GM03348 (cell line): ENCODE results near the gene PYCR2.
A peak's percentile ranks its signal among the peaks of the same experiment; 100 is the strongest.
"Not testable (repeated sequence)": the region's sequence is repeated elsewhere in the genome, so short reads cannot be mapped to it uniquely, and the experiment has no call there.

ENCODE experiments used
- DNase-seq: peaks from one replicate; pipeline ENCODE4 v3.0.0; 2012; ENCODE audit warnings: low spot score

PYCR2 gene

DNA sequence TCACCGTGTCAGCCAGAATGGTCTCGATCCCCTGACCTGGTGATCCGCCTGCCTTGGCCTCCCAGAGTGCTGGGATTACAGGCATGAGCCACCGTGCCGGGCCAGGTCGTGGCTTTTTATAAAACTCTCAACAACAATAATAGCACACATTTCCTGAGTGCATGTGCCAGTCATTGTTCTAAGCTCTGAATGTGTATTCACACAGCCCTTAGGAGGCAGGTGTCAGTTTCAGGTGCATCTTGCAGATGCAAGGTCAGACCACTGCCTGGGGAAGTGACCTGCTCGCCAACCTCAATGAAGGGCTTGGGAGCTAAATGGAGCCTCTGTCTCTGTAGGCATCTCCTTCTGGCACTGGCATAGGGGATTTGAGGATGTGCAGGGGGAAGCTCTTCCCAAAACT, 18.5 kb upstream of the PYCR2 start:
- no peak for DNase-seq

DNA sequence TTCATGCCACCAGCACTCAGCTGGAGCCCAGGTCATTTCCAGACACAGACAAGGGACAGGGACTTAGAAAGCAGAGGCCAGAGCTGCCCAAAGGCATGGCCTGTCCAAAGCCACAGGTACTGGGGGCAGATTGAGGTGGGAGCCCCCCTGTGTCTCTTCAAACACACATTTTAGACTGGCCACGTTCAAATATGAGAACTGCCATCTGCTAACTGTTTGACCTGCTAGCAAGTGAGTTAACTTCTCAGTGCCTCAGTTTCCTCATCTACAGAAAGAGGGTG, 17.8 kb upstream of the PYCR2 start:
- DNase-seq, result no peak

GRCh38 chr1:225941187-225941941, 17.3 kb upstream of the PYCR2 start, which contains the start of gene LEFTY2:
TSS of gene LEFTY2 (minus strand) at chr1:225941220. CDS start at chr1:225941140, 80 bp downstream.
- no peak for DNase-seq

GRCh38 chr1:225940385-225941151, 16.5 kb upstream of the PYCR2 start:
- no peak for DNase-seq

DNA sequence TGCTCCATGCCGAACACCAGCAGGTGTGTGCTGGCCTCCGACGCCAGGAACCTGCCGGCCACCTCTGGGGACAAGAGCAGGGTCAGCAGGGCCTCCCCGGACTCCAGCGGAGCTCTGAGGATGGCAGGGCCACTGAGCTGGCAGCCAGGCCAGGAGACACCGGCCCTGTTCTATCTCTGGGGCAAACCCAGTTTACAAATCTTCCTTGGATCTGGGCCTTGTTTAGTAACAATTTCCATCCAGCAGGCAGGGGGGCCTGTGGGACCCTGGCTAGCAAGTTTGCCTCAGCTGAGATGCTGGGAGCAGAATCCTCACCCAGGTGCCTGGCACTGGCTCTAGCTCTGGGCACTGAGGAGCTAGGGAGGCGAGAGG, 15.9 kb upstream of the PYCR2 start:
- DNase-seq, result not testable (repeated sequence)

- DNase-seq, result not testable (repeated sequence)
Measured at GRCh38 chr1:225939097-225939938, 15.3 kb upstream of the PYCR2 start.

DNA sequence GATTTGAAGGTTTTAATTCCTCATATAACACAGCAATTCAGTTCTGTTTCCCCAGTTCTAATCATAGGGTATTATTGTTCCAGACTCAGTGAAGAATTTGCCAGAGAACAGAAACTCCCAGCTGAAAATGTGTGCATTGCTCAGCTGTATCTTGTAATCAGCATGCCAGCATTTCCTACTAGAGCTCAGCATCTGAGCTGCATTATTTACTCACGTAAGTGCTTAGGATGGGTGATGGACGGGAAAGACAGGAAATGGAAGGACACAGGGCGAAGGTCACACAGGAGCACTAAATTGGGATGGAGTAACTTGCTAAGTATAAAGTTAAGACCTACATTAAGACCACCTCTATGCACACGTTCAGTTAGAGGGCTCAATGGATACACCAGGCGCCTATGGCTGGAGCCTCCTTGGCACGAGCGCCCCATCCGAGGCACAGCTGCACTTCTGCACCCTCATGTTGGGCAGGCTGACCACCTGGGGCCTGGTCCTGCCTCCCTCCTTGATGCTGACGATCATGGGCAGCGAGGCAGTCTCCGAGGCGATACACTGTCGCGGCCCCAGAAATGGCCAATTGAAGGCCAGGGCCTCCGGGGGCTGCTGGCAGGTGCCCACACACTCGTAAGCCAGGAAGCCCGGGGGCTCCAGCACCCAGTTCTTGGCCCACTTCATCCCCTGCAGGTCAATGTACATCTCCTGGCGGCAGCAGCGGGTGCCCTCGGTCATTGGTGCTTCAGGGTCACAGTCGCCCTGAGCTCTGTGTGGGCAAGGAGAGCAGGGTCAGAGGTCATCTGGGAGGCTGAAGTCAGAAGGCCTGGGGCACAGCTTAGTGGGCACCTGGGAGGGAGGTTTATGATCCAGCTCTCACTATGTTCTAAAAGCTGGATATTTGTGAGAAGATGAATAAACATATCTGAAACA, 13.3 kb upstream of the PYCR2 start:
- DNase-seq, result no peak

DNA sequence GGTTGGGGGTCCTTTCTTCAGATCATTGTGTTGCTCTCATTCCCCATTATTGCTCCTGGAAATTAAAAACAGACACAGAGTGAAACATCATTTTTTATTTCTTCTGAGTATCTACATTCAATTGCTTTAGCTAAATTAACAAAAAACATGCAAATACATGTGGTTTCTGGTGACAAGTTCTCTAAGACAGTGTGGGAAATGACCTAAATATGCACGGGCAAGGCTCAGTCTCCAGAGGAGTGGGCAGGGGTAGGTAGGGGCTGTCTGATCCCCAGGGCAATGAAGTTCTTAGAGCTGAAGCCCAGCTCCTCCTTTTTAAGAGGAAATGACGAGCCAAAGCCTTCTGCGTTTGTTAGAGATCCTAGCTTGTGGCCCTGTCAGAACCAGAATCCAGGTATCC, 12.5 kb upstream of the PYCR2 start:
- no peak for DNase-seq

GRCh38 chr1:225936086-225936485, 12.0 kb upstream of the PYCR2 start:
- DNase-seq, result not testable (repeated sequence)

DNA sequence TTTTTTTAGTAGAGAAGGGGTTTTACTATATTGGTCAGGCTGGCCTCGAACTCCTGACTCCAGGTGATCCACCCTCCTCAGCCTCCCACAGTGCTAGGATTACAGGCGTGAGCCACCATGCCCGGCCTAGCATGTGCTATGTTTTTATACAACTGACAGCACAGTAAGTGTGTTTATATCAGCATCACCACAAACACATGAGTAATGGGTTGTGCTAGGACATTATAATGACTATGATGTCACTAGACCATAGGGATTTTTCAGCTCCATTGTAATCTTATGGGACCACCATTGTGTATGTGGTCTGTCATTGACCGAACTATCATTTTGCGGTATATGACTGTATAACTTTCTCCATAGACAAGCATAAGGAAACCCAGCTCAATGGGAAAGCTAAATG, 10.7 kb upstream of the PYCR2 start:
- no peak for DNase-seq

DNA sequence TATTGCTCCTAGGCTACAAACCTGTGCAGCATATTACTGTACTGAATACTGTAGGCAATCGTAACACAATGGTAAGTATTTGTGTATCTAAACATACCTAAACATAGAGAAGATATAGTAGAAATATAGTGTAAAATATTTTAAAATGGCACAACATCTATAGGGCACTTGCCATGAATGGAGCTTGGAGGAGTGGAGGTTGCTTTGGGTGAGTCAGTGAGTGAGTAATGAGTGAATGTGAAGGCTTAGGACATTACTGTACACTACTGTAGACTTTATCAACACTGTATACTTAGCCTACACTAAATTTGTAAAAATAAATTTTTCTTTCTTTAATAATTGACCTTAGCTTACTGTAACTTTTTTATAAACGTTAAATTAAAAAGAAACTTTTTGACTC, 9.0 kb upstream of the PYCR2 start:
- no peak for DNase-seq

- DNase-seq, result no peak
Measured at GRCh38 chr1:225931270-225932136, 7.5 kb upstream of the PYCR2 start.

DNA sequence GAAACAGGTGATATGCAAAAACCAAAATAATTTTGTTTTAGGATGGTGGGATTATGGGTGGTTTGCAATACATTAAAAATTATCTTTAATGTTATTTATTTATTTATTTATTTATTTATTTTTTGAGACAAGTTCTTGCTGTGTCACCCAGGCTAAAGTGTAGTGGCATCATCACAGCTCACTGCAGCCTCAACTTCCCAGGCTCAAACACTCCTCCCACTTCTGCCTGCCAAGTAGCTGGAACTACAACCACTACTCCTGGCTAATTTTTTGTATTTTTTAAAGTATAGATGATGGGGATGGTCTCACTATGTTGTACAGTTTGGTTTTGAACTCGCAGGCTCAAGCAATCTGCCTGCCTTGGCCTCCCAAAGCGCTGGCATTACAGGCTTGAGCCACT, 6.5 kb upstream of the PYCR2 start:
- DNase-seq, result no peak

GRCh38 chr1:225929462-225929861, 5.4 kb upstream of the PYCR2 start:
- DNase-seq, result not testable (repeated sequence)

- DNase-seq, result no peak
Measured at GRCh38 chr1:225928186-225929175, 4.4 kb upstream of the PYCR2 start.

GRCh38 chr1:225926551-225927113, 2.6 kb upstream of the PYCR2 start:
- DNase-seq, result no peak

DNA sequence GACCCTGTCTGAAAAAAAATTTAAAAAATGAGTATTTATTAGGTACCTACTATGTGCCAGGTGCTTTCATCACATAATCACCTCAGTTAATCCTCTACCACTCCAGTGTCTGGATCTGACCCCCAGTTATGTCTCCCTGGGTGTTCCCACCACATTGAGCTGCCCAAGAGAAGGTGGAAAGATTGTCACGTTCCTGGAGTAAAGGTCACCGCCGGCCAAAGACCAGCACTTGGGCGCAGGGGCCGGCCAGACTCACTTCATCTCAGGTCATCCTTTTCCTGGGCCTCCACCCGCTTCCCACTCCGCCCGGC, 714 bp downstream of the PYCR2 start:
- DNase-seq, result peak; percentile 41

DNA sequence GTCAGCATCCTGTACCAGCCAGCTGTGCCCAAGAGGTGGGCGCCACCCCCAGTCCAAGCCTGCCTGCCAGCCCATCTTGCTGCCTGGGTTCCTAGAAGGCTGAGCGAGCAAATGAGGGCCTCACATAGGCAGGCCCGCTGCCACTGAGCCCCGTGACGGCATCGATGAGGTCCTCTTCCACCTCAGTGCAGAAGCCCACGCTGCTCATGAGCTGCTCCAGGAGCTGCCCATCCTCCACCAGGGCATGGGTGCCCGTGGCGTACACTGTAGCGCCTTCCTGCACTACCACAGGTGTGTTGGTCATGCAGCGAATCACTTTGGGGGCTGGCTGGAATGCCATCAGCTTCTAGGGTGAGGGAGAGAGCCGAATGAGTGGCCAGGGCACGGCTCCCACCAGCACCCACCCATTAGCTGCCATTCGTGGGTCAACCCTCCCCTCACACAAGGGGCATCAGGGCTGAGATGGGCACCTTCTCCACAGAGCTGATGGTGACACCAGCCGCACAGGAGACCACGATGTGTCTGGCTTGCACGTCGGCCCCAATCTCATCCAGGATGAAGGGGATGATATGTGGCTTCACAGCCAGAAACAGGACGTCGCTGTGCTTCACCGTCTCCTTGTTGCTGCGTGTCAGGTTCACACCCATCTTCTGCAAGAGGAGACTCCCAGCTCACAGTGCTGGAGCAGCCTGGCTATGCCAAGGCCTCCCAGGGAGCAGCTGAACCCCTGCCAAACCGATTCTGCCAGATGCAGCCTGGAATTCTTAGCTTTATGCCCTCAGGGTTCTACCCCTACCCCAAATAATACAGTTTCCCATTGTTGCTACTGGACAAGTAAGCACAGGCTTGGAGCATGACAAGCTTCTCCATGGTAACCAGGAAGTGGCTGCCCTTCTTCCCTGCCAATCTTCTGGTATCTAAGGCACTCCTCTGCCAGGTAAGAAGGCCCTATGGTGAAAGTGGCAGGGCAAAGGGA, 2.0 kb downstream of the PYCR2 start:
- DNase-seq, result no peak
